GM21723 (cell line): ENCODE results near the gene HIRA.

Source experiments
- ATAC-seq: cut with Tn5 transposase; IDR thresholded peaks from one replicate; pipeline ENCODE4 v1.9.1; 2021; ENCODE audit warnings: mild to moderate bottlenecking, moderate library complexity; ENCODE audit not compliant: unreplicated experiment

HIRA gene

DNA sequence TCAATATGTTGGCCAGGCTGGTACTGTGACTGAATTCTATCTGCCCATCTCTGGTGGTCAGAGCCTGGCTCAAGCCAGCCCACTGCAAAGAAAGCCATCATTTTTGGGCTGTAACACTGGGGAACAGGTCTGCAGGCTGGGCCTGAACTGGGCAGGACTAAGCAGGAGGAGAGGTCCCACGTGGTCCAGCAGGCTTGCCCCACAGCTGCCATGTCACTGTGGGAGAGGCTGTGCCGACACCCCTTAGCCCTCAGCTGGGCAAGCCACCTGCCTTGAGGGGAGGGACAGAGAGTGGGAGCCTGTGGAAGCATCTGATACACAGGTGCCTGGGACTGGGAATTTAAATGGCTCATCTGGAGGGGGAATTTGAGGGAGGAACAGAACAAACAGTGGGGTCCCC is 73.3 kb downstream of the HIRA start:
- no peak for ATAC-seq

DNA sequence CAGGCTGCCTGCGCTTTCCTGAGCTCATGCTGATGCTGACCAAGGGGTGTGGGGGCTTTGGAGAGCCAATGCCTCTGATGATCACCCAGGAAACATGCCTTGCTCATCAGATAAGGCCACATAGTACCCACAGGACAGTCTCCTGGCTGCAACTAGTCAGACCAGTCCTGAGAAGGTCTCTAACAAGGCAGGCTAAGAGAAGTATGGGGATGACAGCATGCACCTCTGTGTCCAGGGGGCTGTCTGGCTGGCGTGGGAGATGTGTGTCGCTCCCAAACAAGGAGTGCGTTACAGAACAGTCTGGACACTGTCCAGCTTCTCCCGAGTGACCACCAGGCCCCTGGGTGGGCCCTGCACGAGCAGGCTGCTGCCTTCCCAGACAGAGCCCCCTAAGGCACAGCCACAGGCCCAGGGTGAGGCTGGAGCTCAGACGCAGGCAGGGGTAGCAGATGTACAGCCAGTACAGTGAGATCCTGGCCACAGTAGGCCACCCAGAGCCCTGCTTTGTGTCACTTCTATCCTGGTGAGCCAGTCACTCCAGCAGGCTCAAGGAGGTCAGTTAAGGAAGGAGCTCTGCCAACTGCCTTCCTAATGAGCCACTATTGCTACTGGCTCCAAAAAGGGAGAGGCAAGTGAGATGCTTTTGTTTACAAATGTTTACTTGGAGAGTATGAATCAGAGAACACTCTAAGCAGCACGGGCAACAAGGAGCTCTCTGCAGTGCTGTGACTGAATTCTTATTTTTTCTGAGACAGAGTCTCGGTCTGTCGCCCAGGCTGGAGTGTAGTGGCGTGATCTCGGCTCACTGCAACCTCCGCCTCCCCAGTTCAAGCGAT is 74.0 kb downstream of the HIRA start:
- ATAC-seq, result no peak

DNA sequence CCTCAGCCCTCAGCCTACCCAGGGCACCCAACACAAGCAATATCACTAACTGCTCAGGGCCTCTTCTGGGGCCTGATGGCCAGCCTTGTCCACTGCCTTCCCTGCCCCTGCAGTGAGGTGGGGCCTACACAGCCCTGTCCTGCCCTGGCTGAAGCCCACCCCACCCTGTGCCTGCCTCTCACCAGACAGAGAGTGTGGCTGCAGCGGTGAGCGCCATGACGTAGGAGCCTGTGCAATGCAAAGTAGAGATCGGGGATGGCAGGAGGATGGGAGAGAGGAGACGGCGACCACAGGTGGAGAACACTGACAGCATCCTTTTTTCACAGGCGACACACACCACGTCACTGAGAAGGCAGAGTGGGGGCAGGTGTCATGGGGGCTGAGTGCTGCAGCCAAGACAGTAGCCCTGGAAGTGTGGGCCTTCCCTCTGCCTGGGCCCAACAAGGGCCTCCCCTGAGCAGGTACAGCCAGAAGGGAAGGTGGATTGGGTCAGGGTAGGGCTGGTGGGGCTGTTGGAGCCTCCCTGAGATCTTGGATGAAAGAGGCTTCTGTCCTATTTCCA is 74.7 kb downstream of the HIRA start:
- no peak for ATAC-seq

DNA sequence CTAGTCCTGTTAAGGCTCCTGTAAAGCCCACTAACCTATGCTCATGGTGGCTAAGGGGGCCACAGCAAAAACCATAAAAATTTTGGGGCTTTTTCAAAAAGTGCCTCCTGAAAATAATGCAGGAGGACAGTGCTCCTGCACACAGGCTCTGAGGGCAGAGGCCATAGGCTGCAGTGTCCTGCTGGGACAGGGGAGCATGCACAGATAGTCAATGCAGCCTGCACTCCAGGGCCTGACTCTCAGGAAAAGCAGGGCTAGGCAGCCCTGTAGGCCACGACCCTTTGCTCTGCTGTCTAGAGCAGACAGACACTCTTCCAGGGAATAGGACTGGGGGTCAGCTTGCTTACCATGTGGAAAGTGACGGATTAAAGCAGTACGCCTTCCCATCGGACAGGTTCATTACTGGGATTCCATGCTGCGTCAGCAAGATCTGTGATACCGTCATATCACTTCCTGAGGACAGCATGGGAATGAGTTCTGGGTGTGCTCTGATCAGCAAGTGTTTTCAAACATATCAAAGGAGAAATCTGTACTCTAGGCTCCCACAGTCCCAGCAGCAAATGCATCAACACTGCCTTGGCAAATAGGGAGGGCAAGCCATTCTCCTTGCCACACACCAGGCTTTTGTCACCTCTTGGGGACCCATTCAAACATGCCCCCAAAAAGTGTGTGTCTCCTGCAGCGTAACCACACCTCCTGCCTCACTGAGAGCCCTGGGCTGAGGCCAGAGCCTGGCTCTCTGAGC is 75.9 kb downstream of the HIRA start:
- ATAC-seq, result no peak

DNA sequence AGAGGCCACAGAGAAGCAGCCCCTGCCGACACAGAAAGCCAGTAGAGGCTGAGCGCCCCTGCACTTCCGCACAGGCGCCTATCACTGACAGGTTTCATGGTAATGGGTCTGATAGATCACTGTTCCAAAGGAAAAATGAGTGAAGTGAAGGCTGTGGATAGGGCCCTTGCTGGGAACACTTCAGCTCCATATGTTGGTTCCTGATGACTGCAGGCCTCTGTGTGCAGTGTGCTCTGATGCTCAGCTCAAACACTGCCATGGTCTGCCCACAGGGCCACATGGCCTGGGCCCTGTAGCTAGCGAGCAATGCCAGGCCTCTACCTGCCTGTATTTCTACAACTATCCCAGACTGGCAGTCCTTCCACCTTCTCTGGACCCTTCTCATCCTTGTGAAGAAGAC is 77.3 kb downstream of the HIRA start:
- no peak for ATAC-seq

DNA sequence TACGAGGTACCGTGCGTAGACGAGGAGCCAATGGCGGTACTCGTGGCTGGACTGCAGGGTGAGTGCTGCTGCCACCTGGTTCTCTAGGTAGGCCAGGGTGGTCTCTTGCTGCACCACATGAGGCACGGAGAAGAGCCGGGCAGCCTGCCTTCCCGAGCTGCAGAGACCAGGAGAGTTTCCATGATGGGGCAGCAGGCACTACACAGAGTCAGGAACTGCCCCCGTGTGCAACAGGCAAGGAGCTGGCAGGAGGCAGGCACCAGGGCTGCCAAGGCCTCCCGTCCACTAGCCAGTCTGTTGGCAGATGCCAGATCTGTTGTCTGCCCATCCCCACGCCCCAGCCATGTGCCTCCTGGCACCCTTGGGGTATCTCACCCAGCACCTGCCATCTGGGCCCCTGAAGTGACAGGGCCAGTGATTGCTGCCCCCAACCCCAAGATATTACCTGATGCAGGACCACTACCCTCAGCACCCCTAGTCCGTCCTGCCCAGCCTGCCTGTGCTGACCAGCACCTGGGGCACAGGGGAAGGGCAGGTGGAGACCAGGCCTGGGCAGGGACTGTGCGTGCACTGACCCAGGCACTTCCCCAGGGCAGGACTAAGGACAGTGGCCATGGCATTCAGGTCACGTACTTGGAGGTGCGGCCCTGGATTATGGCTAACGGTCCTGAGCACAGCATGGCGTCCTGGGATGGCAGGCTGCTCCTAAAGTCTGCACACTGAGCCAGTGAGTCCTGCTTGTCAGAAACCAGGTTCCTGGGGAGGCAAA is 78.0 kb downstream of the HIRA start:
- ATAC-seq, result no peak

DNA sequence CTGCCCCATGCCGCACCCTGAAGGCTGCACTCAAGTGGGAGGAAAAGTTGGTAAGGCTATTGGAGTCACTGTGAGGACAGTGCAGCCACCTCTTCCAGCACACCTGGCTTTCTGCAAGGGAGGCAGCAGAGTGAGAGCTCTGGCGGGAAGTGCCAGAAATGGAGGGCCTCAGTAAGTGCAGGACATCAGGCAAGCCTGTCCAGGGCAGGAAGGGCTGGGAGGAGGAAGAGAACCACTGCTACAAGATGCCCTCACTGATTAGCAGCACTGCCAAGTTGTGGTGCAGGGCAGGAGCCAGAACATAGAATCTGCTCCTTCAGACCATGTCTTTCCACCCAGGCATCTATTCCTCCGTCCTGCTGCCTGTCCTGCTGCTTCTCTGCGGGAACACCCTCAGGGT is 78.8 kb downstream of the HIRA start:
- ATAC-seq, result no peak

DNA sequence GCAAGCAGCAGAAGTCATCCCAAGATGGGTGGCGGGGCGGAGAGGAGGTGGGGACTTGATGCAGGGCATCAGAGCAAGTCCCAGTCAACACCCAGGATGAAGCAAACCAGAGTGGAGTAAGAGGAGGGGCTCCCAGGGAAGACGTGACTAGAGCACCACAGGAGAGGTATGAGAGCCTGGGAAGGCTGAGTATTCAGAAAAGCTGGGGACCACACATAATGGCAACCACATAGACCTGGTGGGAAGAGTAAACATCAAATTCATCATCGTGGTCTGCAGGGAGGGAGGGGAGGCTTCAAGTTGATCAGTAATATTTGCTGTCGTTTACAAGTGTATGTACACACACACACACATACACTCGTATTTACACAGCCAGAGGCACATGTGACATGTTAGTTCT is 79.3 kb downstream of the HIRA start:
- no peak for ATAC-seq

DNA sequence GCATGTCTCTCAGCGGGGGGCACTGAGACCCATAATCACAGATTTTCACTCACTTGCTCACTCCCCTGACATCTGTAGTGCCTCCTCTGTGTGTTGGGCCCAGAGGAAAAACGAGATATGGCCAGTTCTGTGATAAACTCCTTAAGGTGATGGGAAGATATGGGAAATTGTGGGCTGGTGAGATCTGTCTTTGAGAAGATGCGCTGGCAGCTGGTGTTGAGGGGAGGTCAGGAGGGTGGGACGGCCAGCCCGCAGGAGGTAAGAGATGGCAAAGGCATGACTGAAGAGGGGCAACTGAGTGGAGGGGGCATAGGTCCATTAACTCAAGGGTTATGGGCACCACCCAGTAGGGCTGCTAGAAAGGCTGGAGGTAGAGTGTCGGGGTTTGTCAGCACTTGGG is 79.9 kb downstream of the HIRA start:
- no peak for ATAC-seq

DNA sequence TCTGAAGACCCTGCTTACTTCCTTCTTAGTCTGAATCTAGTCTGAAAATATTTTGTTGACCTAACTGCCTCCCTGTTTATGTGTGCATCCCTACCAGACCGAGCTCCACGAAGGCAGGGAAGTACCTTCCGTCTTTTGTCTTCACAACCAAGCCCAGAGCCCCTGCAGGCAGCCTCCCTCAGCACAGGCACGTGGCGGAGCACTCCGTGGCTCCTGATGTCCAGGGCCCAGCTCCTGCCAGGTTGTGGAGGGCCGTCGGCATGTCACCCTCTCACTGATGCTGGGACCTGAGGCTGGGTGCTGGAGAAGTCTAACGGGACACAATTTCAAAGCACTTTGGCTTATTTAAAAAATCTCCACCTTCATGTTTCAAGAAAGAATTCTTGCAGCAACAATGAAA is 80.6 kb downstream of the HIRA start:
- no peak for ATAC-seq

DNA sequence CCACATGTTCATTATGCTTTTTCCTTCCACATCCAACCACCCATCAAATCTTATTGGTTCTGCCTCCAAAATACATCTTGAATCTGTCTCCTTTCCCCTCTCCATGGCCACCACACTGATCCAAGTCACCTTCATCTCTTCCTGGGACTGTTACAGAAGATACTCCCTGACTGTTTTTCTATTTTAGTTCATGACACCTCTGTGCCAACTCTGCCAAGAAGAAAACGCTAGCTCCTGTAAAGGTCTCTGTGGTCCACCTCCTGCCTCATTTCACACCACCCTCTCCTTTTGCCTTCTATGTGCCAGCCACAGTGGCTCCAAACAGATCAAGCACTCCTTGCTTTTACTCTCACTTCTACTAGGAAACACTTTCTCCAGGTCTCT is 81.1 kb downstream of the HIRA start:
- ATAC-seq, result no peak

DNA sequence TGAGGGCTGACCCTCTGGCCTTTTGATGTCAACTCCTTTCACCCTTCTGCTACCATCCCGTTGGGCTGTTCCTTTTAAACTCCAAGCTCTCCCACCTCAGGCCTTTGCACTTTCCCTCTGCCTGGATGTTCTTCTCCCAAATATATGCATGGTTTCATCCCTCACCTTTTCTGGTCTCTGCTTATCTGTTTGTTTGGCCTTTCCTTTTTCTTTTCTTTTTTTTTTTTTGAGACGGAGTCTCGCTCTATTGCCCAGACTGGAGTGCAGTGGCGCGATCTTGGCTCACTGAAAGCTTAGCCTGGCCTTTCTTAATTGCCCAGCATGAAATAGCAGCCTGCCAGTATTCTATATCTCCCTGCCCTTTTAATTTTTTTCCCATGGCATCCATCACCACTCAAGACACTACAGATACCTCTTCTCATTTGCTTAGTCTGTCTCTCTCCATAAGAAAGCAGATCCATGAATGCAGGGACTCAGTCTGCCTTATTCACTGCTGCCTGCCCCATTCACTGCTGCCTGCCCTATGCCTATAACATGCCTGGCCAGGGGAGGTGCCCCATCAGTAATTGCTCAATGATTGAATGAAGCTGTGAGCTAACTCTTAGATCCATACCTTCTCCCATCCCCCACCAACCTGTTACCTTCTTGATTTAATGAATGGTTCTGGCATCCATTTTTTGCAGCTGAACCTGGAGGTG is 81.6 kb downstream of the HIRA start:
- ATAC-seq, result no peak

DNA sequence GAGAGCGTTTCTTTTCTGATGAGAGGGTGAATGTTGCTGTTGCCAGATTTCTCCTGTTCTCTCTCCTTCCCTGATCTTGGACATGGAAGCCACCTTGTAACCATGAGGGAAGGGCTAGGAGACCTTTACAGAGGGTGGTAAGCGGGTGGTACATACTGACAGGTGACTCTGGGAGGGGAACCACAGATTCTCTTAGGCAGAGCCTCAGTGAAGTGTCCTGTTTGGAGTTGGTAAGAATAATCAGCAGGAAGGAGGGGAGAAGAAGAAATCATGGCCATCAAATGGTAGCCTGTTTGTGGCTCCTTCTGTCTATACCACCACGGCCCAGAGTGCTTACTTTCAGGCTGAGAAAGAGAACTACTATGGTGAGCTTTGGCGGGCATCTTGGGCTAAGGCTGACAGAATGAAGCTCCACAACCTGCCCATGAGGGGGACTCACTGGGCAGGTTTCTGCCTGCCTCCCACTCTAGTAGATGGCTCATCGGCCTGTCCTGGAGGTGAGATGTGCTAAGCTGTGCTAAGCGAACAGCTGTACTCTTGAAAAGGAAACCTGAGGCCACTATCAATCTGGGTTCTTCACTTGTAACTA is 84.8 kb downstream of the HIRA start:
- ATAC-seq, result no peak

DNA sequence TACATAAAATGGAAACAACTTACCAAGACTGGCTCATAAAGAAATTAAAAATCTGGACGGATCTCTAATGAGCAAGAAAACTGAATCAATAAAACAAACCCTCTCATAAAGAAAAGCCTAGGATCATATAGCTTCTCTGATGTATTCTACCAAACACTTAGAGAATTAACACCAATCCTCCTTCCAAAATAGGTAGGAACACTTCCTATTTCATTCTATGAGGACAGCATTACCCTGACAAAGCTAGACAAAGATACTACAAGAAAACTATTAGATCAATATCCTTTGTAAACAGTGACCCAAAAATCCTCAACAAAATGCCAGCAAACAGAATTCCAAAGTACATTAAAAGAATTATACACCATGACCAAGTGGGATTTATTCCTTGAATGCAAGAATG is 87.1 kb downstream of the HIRA start:
- ATAC-seq, result no peak

DNA sequence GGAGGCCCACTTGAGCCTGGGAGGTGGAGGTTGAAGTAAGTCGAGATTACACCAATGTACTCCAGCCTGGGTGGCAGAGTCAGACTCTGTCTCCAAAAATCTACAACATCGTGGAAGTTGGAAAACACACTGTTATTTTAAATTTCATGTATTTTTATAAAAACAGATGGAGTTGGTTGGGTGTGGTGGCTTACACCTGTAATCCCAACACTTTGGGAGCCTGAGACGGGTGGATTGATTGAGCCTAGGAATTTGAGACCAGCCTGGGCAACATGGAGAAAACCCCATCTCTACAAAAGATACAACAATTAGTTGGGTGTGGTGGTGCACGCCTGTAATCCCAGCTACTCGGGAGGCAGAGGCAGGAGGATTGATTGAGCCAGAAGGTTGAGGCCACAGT is 88.1 kb downstream of the HIRA start:
- ATAC-seq, result no peak

DNA sequence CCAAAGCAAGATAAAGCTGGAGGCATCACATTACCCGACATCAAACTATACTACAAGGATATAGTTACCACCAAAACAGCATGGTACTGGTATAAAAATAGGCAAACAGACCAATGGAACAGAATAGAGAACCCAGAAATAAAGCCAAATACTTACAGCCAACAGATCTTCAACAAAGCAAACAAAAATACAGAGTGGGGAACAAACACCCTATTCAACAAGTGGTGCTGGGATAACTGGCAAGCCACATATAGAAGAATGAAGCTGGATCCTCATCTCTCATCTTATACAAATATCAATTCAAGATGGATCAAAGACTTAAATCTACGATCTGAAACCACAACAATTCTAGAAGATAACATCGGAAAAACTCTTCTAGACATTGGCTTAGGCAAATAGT is 90.0 kb downstream of the HIRA start:
- ATAC-seq, result no peak

DNA sequence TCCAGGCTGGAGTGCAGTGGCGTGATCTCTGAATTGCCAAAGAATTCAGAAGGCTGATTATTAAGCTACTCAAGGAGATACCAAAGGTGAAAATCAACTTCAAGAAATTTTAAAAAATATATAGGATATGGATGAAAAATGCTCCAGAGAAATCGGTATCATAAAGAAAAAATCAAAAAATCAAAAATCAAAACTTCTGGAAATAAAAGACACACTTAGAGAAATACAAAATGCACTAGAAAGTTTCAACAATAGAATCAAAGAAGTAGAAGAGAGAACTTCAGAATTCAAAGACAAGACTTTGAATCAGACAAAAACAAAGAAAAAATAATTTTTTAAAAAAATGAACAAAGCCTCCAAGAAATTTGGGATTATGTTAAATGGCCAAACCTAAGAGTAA is 94.4 kb downstream of the HIRA start:
- no peak for ATAC-seq

DNA sequence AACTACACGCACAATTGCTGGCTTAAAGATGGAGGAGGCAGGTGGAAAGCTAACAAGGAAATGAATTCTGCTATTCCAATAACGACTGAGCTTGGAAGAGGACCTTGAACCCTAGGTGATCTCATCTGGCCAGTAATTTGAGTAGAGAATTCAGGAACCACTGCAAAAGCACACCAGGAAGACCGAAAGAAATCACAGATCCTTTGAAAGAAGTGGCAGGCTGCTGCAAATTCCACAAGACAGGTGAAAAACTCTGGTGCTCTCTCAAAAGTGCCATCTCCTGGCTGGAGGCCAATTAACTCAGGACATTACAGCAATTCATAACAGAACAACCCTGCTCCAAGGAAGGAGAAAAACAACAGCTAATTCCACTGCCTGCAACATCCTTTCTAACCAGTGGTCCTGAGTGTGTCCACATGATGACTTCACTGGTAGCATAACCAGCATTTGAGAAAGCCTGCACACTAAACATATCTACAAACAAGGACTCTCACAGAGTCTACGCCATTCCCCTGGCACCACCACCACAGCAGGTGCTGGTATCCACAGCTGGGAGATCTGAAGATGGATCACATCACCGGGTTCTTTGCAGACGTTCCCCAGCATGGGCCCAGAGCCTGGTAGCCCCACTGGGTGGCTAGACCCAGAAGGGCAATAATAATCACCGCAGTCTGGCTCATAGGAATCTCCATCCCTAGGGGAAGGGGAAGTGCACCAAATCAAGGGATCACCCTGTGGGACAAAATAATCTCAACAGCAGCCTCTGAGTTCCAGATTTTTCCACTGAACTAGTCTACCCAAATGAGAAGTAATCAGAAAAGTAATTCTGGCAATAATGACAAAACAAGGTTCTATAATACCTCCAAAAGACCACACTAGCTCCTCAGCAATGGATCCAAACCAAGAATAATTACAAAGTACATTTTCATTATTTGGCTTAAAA is 95.1 kb downstream of the HIRA start:
- ATAC-seq, result no peak

DNA sequence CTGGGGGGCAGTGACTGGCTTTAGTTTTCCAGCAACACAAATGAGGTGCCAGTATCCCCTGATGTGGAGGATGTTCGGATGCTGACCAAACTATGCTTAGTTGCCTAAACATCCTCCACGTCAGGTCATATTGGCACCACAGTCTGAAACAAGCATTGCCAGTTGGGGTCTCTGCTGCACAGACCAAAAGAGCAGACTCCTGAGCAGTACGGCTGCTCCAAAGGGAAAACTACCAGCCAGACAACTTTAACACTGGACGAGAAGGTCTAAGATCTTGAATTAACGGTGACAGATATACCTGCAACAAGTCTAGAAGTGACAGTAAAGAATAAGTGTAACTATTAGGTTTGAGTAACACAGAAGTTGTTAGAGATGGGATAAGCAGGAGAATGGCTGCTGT is 99.6 kb downstream of the HIRA start:
- no peak for ATAC-seq
